C4-2B (cell line): ENCODE data around the gene FBXO34.
A peak's percentile ranks its signal among the peaks of the same experiment; 100 is the strongest.

Source experiments
- ZFX ChIP-seq: fragments of 450-650 bp; IDR thresholded peaks from 2 replicates; pipeline ENCODE4 v1.6.1; 2017
- TF ChIP-seq, protein P1 (sequence below): fragments of 450-650 bp; conservative IDR thresholded peaks from 2 replicates; pipeline ENCODE4 v1.5.1; 2017; ENCODE audit warnings: mild to moderate bottlenecking

- TF ChIP-seq, protein P1, sequence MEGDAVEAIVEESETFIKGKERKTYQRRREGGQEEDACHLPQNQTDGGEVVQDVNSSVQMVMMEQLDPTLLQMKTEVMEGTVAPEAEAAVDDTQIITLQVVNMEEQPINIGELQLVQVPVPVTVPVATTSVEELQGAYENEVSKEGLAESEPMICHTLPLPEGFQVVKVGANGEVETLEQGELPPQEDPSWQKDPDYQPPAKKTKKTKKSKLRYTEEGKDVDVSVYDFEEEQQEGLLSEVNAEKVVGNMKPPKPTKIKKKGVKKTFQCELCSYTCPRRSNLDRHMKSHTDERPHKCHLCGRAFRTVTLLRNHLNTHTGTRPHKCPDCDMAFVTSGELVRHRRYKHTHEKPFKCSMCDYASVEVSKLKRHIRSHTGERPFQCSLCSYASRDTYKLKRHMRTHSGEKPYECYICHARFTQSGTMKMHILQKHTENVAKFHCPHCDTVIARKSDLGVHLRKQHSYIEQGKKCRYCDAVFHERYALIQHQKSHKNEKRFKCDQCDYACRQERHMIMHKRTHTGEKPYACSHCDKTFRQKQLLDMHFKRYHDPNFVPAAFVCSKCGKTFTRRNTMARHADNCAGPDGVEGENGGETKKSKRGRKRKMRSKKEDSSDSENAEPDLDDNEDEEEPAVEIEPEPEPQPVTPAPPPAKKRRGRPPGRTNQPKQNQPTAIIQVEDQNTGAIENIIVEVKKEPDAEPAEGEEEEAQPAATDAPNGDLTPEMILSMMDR = no peak
- peak; percentile 77 for TF ChIP-seq ZFX
Observed at GRCh38 chr14:55271572-55272298, 514 bp downstream of the FBXO34 start.
